DND-41 (cell line): ENCODE data around the gene CRTAC1.

Source experiments
- ATAC-seq: fragments of 200-7000 bp; cut with Tn5 transposase; 3 replicates; pipeline ENCODE4 v1.9.1; 2021; ENCODE audit warnings: low read depth; ENCODE audit not compliant: insufficient read depth
- DNase-seq: peaks from one replicate; pipeline ENCODE4 v3.0.0-alpha.2; 2020
- H2AFZ ChIP-seq: 2 replicates; pipeline ENCODE4 v1.6.0; 2012; ENCODE audit warnings: low read depth, low read length
- H3K27ac ChIP-seq: 2 replicates; pipeline ENCODE4 v1.5.1; 2012; ENCODE audit warnings: low read length, inconsistent platforms
- H3K27me3 ChIP-seq: fragments of 200-600 bp; sonication (generic); 2 replicates; pipeline ENCODE4 v1.6.0; 2012; ENCODE audit warnings: low read length, mild to moderate bottlenecking, inconsistent platforms; ENCODE audit not compliant: insufficient read depth, poor library complexity
- H3K36me3 ChIP-seq: 2 replicates; pipeline ENCODE4 v1.5.1; 2012; ENCODE audit warnings: low read length, inconsistent platforms; ENCODE audit not compliant: insufficient read depth
- H3K4me1 ChIP-seq: 2 replicates; pipeline ENCODE4 v1.5.1; 2012; ENCODE audit warnings: mild to moderate bottlenecking, low read length; ENCODE audit not compliant: insufficient read depth
- H3K4me2 ChIP-seq: 2 replicates; pipeline ENCODE4 v1.6.0; 2012; ENCODE audit warnings: mild to moderate bottlenecking, moderate library complexity, low read length, inconsistent platforms; ENCODE audit not compliant: insufficient read depth
- H3K4me3 ChIP-seq, 2 experiments: fragments of 200-600 bp in 1 of 2; shearing (Covaris generic) in 1 of 2; 2 replicates each; pipeline ENCODE4 v1.5.1; 2012 to 2016; ENCODE audit warnings: inconsistent platforms in 2 of 2, low read length in 2 of 2, mild to moderate bottlenecking in 2 of 2, low read depth in 1 of 2, moderate library complexity in 1 of 2
- H3K79me2 ChIP-seq: 2 replicates; pipeline ENCODE4 v1.6.0; 2012; ENCODE audit warnings: low read length, inconsistent platforms; ENCODE audit not compliant: insufficient read depth
- H3K9ac ChIP-seq: 2 replicates; pipeline ENCODE4 v1.6.0; 2012; ENCODE audit warnings: low read depth, mild to moderate bottlenecking, inconsistent platforms, low read length, moderate library complexity
- H3K9me3 ChIP-seq: 2 replicates; pipeline ENCODE4 v1.5.1; 2012; ENCODE audit warnings: low read length, moderate library complexity, mild to moderate bottlenecking, inconsistent platforms; ENCODE audit not compliant: insufficient read depth, severe bottlenecking
- H4K20me1 ChIP-seq: 2 replicates; pipeline ENCODE4 v1.6.0; 2012; ENCODE audit warnings: low read length; ENCODE audit not compliant: insufficient read depth
- CTCF ChIP-seq: IDR thresholded peaks from 2 replicates; pipeline ENCODE4 v1.5.1; 2012; ENCODE audit warnings: borderline replicate concordance, low read length, moderate library complexity, mild to moderate bottlenecking; ENCODE audit not compliant: poor library complexity, severe bottlenecking; ENCODE audit errors: extremely low read depth
- EZH2 ChIP-seq: IDR thresholded peaks from 3 replicates; pipeline ENCODE4 v1.6.1; 2012; ENCODE audit warnings: borderline replicate concordance, low read depth, mild to moderate bottlenecking, moderate library complexity, low read length, inconsistent platforms; ENCODE audit not compliant: severe bottlenecking

The CRTAC1 gene

DNA sequence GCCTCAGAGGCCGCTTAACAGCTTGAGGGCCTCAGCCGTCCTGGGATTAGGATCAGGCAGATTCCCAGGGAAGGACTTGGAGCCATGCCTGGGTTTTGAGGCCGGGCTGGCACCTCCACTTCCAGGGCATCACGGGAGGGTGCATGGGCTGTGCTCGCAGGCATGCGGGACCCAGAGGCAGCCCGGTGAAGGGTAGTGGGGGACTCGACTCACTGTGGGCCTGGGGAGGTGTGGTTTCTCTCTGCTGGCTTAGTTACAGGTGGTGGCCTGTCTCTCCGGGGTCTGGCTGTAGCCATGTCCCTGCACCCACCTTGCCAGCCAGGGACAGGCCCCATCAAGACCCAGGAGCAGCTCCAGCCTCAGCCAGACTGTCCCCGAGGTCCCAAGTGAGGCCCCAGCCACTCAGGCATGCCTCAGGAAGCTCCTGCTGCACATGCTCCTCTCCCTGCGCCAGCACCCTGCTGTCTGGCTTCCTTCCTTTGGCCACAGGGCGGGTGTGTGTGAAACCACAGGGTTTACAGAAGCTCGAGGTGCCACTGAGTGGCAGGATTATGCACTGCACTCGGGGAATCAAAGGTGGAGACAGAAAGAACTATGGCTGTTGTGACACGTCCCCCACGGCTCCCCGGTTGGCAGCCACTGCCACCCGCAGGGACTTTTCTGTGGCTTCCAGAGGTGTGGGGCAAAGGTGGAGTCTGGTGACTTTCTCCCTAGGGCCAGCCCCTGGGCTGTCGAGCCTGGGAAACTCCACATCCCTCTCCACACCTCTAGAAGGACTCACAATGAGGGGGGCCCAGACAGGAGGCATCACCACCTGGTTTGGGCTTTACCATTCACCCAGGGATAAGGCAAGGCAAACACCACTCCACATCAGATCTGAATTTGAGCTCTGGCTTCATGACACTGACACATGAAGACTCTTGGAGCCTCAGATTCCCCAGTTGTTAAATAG lies 161.1 kb downstream of the CRTAC1 start:
- Histone ChIP-seq H3K9ac (no peak overlapping the region), H3K4me2 (peak overlapping the region; percentile 31), H2AFZ (peak overlapping the region; percentile 48), H3K27ac (no peak overlapping the region), H3K79me2 (no peaks in the 10 kb centered on the region), H3K4me3 (no peak overlapping the region), H3K27me3 (peaks cover 7% of the 10 kb centered on the region), H3K36me3 (no peaks in the 10 kb centered on the region), H3K4me1 (peaks cover 11% of the 10 kb centered on the region), H4K20me1 (0 out of 2 replicates have a peak, but pooled peaks cover 2% of the 10 kb centered on the region), H3K9me3 (no peaks in the 10 kb centered on the region)
- ATAC-seq (peak; percentile 100), DNase-seq (peak; percentile 87)
- TF ChIP-seq CTCF: peak; percentile 92
- no peak for TF ChIP-seq EZH2

GRCh38 chr10:97868134-97868685 lies 162.2 kb downstream of the CRTAC1 start:
- no peak overlapping the region for H3K4me2 ChIP-seq
- TF ChIP-seq EZH2 (no peak), CTCF (no peak)
- H3K27me3 ChIP-seq: peaks cover 4% of the 10 kb centered on the region
- no peak for ATAC-seq
- no peaks in the 10 kb centered on the region for H3K36me3 ChIP-seq
- DNase-seq: no peak
- H3K9me3 ChIP-seq: no peaks in the 10 kb centered on the region
- H4K20me1 ChIP-seq: no peaks in the 10 kb centered on the region
- H3K4me3 ChIP-seq: no peak overlapping the region
- H3K4me1 ChIP-seq: peaks cover 11% of the 10 kb centered on the region
- H3K79me2 ChIP-seq: no peaks in the 10 kb centered on the region
- H2AFZ ChIP-seq: no peak overlapping the region
- H3K9ac ChIP-seq: no peak overlapping the region
- no peak overlapping the region for H3K27ac ChIP-seq

- H3K9me3 ChIP-seq: no peaks in the 10 kb centered on the region
- H3K27ac ChIP-seq: no peak overlapping the region
- TF ChIP-seq CTCF: no peak
- no peak for TF ChIP-seq EZH2
- no peak overlapping the region for H3K4me3 ChIP-seq
- no peak overlapping the region for H3K4me2 ChIP-seq
- no peaks in the 10 kb centered on the region for H4K20me1 ChIP-seq
- no peak for DNase-seq
- H3K4me1 ChIP-seq: peaks cover 11% of the 10 kb centered on the region
- no peak overlapping the region for H2AFZ ChIP-seq
- no peaks in the 10 kb centered on the region for H3K79me2 ChIP-seq
- no peak overlapping the region for H3K9ac ChIP-seq
- H3K36me3 ChIP-seq: no peaks in the 10 kb centered on the region
- H3K27me3 ChIP-seq: peaks cover 9% of the 10 kb centered on the region
- no peak for ATAC-seq
These were observed 163.1 kb downstream of the CRTAC1 start for GRCh38 chr10:97867220-97867800.
